SJCRH30 (cell line): Measurements from ENCODE around the gene SLC13A3. TPM values are rescaled to one million over a fixed set of nuclear protein-coding genes. Genes with fewer than 3 reads are reported as not detected.

Experiments used
- DNase-seq, 2 experiments: peaks; one replicate each; pipeline ENCODE4 v3.0.0-alpha.2; 2015 to 2020
- H3K27ac ChIP-seq: fragments of 250-450 bp; sonication (Bioruptor Pico); 2 replicates; pipeline ENCODE4 v1.5.1; 2020; ENCODE audit warnings: mild to moderate bottlenecking, moderate library complexity
- H3K27me3 ChIP-seq: fragments of 250-450 bp; sonication (Bioruptor Pico); 2 replicates; pipeline ENCODE4 v1.5.1; 2020; ENCODE audit warnings: mild to moderate bottlenecking, moderate library complexity
- H3K36me3 ChIP-seq: fragments of 250-450 bp; sonication (Bioruptor Pico); 2 replicates; pipeline ENCODE4 v1.5.1; 2020; ENCODE audit warnings: mild to moderate bottlenecking, moderate library complexity
- H3K4me1 ChIP-seq: fragments of 250-450 bp; sonication (Bioruptor Pico); 2 replicates; pipeline ENCODE4 v1.5.1; 2020; ENCODE audit warnings: mild to moderate bottlenecking, moderate library complexity
- H3K4me3 ChIP-seq: fragments of 250-450 bp; sonication (Bioruptor Pico); 2 replicates; pipeline ENCODE4 v1.5.1; 2020; ENCODE audit warnings: mild to moderate bottlenecking, moderate library complexity
- H3K9me3 ChIP-seq: fragments of 250-450 bp; sonication (Bioruptor Pico); replicated peaks from 2 replicates; pipeline ENCODE4 v1.5.1; 2020; ENCODE audit warnings: mild to moderate bottlenecking, moderate library complexity
- total RNA-seq: library from RNA; depleted of rRNA; stranded (reverse); fragments of >200 nt; shearing (Covaris generic); gene quantifications from 2 replicates; pipeline ENCODE4 v1.2.3, GENCODE V29; 2014

Gene SLC13A3
- total RNA-seq, 1 experiment from 2014 or later: not detected

DNA sequence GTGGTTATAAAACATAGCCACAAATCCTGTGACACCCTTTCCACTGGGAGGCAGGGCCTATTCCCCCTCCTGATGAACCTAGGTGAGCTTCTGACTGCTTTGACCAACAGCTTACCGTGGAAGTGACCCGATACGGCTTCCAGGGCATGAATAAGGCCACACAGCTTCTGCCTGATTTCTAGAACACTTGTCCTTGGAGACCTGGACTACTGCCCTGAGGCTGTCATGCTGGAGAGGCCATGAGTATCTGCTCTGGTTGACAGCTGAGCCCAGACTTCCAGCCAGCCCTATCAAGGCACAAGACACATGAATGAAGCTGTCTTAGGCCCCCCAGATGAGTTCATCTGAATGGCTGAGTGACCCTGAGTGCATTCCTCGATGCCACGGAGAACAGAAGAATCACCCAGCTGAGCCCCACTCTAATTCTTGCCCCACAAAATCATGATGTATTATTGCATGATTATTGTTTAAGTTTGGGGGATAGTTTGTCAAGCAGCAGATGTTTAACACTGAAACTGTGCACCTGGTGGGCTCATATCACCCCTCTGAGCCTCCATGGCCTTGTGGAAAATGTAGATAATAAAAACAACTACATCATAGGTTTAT, 21.4 kb upstream of the SLC13A3 start:
- no peaks in the 10 kb centered on the region for H3K4me1 ChIP-seq

DNA sequence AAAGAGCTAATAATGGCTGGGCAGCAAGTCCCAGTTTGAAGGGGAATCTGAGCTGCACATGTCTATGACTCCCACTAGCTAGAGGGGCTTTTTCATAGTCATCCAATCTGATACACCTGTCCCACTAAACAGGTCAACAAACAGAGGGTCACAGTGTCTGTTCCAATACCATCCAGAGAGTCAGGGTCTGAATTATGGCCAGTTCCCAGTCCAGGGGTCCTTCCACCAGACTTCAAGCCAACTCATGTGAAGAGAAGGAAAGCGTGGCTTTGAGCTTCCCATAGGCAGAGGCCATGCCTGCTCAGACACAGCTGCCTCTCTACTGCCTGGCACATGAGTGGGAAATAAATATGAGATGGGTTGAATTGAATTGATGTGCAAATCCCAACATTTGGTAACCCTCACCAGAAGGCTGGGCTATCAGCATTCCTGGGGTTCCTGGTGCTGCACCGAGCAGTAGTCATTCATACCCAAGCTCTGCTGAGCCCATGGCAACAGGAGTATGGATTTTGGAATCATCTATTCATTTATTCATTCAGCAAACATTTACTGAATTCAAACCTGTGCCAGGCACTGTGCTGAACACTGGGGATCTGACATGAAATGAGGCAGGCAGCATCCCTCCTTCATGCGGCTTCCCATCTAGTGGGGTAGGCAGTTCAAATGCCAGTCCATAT, 20.7 kb upstream of the SLC13A3 start:
- H3K4me3 ChIP-seq: no peak overlapping the region
- H3K27ac ChIP-seq: no peak overlapping the region
- H3K27me3 ChIP-seq: no peaks in the 10 kb centered on the region
- no peak for DNase-seq
- no peaks in the 10 kb centered on the region; the same call in 1 of the 2 replicates for H3K9me3 ChIP-seq
- H3K36me3 ChIP-seq: no peaks in the 10 kb centered on the region
- no peaks in the 10 kb centered on the region for H3K4me1 ChIP-seq

More for the DNA sequence above, 21.4 kb upstream of the SLC13A3 start:
- no peak for DNase-seq
- Histone ChIP-seq H3K9me3 (no peaks in the 10 kb centered on the region; the same call in 1 of the 2 replicates), H3K4me3 (no peak overlapping the region), H3K27me3 (no peaks in the 10 kb centered on the region), H3K27ac (no peak overlapping the region), H3K36me3 (no peaks in the 10 kb centered on the region)

DNA sequence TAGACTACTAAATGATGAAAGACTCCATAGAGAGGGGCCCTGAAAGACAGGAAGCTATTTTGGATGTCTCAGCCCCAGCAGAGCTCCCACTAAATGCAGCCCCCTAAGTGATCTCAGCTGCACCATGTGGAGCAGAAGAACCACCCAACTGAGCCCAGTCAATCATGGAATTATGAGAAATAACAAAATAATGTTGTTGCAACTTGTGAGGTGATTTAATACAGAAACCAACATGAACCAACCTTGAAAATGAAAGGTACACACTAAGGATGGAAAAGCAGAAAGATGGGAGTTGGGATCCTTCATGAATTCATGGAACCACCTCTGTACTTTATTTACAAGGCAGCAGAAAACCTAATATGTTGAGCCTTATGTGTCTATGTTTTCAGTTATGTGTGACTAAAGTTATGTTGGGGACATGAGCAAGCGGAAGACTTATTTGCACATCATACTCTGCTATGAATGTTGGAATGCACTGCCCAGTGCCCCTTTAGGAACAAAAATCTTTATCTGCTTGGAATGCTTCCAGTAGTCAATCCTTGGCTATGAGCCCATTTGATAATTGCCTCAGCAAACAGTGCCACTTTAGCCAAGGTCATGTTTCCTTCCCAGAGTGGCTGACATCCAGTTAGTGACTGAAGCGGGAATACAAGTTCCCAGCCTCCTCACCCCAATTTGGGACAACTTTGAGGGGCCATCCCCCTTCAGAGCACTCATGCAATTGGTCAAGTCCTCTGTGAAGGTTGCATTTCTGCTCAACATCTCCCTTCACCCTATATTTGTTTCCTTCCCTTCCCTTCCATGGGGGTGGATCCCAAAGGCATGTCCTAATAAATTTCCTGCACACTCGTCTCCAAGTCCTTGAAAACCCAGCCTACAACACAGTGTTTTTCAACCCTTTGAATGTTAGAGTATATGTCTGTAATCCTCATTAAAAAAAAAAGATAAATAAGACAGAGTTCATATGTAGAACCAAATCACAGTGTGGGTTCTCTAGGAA, 19.6 kb upstream of the SLC13A3 start:
- no peak overlapping the region for H3K4me3 ChIP-seq
- no peaks in the 10 kb centered on the region for H3K36me3 ChIP-seq
- no peak for DNase-seq
- H3K27me3 ChIP-seq: no peaks in the 10 kb centered on the region
- H3K9me3 ChIP-seq: no peaks in the 10 kb centered on the region; the same call in 1 of the 2 replicates
- no peaks in the 10 kb centered on the region for H3K4me1 ChIP-seq
- no peak overlapping the region for H3K27ac ChIP-seq

DNA sequence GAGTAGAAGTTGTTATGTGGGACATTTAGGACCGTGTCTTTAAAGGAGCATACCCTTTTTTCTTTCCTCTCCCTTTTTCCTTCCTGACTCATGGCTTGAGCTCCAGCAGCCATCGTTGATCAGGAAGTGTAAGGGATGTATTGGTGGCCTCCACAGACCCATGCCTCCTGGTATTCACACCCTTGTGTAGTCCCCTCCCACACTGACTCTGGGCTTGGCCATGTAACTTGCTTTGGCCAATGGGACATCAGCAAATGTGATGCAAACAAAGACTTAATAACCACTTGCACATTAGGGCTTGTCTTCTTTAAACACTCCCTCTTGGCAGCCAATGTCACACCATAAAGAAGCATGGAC, 18.9 kb upstream of the SLC13A3 start:
- no peaks in the 10 kb centered on the region for H3K4me1 ChIP-seq
- no peaks in the 10 kb centered on the region; the same call in 1 of the 2 replicates for H3K9me3 ChIP-seq
- no peak for DNase-seq
- no peak overlapping the region for H3K4me3 ChIP-seq
- no peaks in the 10 kb centered on the region for H3K36me3 ChIP-seq
- H3K27ac ChIP-seq: no peak overlapping the region
- H3K27me3 ChIP-seq: no peaks in the 10 kb centered on the region

DNA sequence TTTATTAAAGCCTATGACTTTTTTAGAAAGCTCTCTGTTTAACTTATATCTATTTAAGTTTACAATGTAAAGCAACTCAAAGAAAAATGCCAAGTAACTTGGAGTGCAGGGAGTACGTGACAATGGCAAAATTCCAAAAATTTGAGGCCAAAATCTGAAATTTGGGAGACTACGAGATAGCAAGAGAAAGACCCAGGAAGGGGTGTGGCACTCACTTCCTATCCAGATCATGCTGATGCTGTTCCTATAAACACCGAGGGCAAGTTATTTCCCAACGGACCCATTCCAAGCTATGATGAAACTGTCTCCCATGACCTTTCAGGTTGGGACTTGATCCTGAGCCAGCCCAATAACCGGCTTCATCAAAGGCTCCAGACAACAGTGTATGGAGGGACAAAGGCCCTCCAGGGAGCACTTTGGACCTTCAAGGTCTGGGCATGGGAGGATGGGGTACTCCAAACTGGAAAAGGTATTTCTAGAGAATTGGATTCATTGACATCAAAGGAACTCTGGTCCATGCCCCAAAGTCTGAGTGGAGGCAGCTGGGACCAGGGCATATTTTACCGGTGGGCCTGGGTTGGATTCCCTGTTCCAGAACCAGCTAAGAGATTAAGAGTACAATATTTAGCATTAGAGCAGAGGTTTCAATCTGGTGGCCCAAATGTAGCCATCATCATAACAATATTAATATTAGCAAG, 15.7 kb upstream of the SLC13A3 start:
- Histone ChIP-seq H3K4me3 (no peak overlapping the region), H3K4me1 (no peaks in the 10 kb centered on the region), H3K27ac (no peak overlapping the region), H3K27me3 (no peaks in the 10 kb centered on the region), H3K9me3 (no peaks in the 10 kb centered on the region; the same call in 1 of the 2 replicates), H3K36me3 (no peaks in the 10 kb centered on the region)
- DNase-seq: no peak

DNA sequence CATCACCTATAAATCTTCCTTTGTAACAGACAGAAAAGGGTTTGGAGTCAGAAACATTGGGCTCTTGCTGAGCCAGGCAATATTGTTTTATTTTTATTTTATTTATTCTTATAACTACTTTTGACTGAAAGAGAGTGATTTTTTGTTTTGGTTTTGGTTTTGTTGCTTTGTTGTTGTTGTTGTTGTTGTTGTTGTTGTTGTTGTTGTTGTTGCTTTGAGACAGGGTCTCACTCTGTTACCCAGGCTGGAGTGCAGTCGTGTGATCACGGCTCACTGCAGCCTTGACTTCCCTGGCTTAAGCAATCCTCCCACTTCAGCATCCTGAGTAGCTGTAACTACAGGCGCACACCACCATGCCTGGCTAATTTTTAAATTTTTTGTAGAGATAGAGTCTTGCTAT, 15.0 kb upstream of the SLC13A3 start:
- no peak for DNase-seq

DNA sequence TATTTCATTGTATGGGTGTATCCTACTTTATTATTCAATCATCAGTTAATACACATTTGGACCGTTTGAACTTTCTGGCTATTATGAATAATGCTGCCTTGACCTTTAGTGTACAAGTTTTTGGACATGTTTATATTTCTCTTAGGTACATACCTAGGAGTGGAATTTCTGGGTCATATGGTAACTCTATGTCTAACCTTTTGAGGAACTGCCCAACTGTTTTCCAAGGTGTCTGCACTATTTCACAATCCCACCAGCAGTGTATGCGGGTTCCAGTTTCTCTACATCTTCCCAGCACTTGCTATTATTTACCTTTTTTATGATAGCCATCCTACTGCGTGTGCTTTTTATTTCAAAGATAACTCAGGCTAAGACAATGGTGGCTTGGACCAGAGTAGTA, 14.3 kb upstream of the SLC13A3 start:
- Histone ChIP-seq H3K4me1 (no peaks in the 10 kb centered on the region), H3K4me3 (no peak overlapping the region), H3K9me3 (no peaks in the 10 kb centered on the region), H3K27me3 (no peaks in the 10 kb centered on the region), H3K36me3 (no peaks in the 10 kb centered on the region), H3K27ac (no peak overlapping the region)
- DNase-seq: no peak

More for the DNA sequence above, 15.0 kb upstream of the SLC13A3 start:
- H3K36me3 ChIP-seq: no peaks in the 10 kb centered on the region
- H3K27ac ChIP-seq: no peak overlapping the region
- no peaks in the 10 kb centered on the region for H3K27me3 ChIP-seq
- H3K4me3 ChIP-seq: no peak overlapping the region
- no peaks in the 10 kb centered on the region; the same call in 1 of the 2 replicates for H3K9me3 ChIP-seq
- no peaks in the 10 kb centered on the region for H3K4me1 ChIP-seq

DNA sequence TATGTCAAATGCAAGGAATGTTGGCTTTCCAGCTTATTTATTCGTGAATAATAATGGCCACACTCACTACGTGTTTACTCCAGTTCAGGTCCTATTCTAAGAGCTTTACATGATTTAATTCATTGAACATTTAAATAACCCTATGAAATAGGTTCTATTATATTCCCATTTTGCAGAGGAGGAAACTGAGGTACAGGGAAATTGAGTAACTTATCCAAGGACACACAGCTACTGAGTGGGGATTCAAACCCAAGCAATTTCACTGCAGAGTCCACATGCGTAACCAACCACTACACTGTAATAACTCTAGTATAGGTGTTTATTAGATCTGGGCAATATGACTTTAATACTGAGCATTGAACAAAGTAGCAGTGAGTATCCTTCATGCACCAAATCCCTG, 12.3 kb upstream of the SLC13A3 start:
- Histone ChIP-seq H3K4me3 (no peak overlapping the region), H3K27me3 (no peaks in the 10 kb centered on the region), H3K9me3 (peaks cover 3% of the 10 kb centered on the region; the same call in 1 of the 2 replicates), H3K36me3 (no peaks in the 10 kb centered on the region), H3K27ac (no peak overlapping the region), H3K4me1 (no peaks in the 10 kb centered on the region)
- no peak for DNase-seq

DNA sequence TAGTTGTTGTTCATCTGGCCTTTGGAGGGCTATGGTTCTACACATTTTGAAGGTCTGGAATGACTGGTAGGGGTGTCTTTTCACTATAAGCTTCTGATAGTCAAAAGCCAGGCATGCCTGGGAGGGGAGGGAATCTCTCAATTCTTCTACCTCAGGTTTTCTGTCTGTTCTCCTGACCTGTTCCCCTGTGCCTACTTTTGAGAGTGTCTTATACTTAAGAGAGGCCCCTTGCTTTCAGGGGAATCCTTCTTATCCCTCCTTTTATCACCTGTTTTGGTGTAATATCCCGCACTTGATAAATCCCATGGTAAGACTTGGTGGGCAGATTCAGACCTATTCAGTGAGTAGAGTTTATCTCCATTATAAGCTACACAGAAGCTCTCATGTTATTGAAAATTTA, 10.4 kb upstream of the SLC13A3 start:
- Histone ChIP-seq H3K4me3 (no peak overlapping the region), H3K36me3 (no peaks in the 10 kb centered on the region), H3K27ac (no peak overlapping the region), H3K4me1 (no peaks in the 10 kb centered on the region), H3K27me3 (no peaks in the 10 kb centered on the region), H3K9me3 (peaks cover 3% of the 10 kb centered on the region; the same call in 1 of the 2 replicates)
- no peak for DNase-seq

DNA sequence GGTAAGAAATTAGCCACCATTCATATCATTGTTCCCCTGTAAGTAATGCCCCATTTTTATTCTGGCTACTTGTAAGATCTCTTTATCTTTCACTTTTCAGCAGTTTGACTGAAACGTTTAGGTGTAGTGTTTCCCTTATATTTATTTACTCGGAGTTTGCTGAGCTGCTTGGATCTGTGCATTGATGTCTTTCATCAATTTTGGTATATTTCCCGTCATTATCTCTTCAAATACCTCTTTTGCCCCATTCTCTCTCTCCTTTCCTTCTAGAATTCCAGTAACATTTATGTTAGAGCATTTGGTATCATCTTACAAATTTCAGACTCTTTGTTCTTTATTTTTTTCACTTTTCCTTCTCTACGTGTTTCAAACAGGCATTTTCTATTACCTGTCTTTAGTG, 9.2 kb upstream of the SLC13A3 start:
- Histone ChIP-seq H3K27me3 (no peaks in the 10 kb centered on the region), H3K4me3 (no peak overlapping the region)

DNA sequence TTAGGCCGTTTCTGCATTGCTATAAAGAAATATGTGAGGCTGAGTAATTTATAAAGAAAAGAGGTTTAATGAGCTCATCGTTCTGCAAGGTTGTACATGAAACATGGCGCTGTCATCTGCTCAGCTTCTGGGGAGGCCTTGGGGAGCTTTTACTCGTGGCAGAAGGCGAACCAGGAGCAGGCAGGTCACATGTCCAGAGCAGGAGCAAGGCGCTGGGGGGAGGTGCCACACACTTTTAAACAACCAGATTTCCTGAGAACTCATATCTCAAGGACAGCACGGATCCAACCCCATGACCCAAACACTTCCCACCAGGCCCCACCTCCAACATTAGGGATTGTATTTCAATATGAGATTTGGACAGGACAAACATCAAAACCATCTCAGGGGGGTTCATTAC, 6.4 kb upstream of the SLC13A3 start:
- Histone ChIP-seq H3K36me3 (no peaks in the 10 kb centered on the region), H3K4me1 (no peaks in the 10 kb centered on the region), H3K4me3 (no peak overlapping the region), H3K27ac (no peak overlapping the region), H3K9me3 (peaks cover 3% of the 10 kb centered on the region; the same call in 1 of the 2 replicates), H3K27me3 (no peaks in the 10 kb centered on the region)
- no peak for DNase-seq

More for the DNA sequence above, 9.2 kb upstream of the SLC13A3 start:
- no peak for DNase-seq
- Histone ChIP-seq H3K4me1 (no peaks in the 10 kb centered on the region), H3K36me3 (no peaks in the 10 kb centered on the region), H3K9me3 (peaks cover 3% of the 10 kb centered on the region; the same call in 1 of the 2 replicates), H3K27ac (no peak overlapping the region)

DNA sequence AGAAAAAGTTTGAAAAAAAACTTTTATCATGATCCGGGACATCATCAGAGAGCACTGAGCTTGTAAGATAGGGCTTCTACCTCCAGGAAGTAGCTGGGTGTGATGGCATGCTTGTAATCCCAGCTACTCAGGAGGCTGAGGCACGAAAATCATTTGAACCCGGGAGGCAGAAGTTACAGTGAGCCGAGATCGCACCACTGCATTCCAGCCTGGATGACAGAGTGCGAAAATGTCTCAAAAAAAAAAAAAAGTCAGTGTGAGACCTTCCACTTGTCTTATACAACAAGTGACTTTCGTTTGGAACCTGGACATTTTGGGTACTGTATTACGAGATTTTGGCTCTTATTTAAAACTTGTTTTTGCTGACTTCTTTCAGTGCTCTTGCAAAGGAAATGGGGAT, 5.9 kb upstream of the SLC13A3 start:
- Histone ChIP-seq H3K4me1 (no peaks in the 10 kb centered on the region), H3K4me3 (no peak overlapping the region), H3K36me3 (no peaks in the 10 kb centered on the region), H3K27me3 (no peaks in the 10 kb centered on the region), H3K9me3 (peaks cover 3% of the 10 kb centered on the region; the same call in 1 of the 2 replicates), H3K27ac (no peak overlapping the region)
- no peak for DNase-seq

DNA sequence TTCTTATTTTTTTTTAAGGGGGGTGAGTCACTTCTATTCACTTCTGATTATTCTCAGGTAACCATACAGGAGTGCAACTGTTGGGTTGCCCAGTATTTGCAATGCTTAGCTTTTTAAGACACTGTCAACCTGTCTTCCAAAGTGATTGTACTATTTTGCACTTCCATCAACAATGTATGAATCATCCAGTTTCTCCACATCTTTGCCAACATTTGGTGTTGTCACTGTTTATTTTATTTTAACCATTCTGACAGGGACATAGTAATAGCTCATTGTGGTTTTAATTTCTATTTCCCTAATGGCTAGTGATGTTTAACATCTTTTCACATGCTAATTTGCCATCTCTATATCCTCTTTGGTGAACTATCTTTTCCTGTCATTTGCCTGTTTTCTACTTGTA, 1.4 kb upstream of the SLC13A3 start:
- no peak for DNase-seq
- no peak overlapping the region for H3K4me3 ChIP-seq

DNA sequence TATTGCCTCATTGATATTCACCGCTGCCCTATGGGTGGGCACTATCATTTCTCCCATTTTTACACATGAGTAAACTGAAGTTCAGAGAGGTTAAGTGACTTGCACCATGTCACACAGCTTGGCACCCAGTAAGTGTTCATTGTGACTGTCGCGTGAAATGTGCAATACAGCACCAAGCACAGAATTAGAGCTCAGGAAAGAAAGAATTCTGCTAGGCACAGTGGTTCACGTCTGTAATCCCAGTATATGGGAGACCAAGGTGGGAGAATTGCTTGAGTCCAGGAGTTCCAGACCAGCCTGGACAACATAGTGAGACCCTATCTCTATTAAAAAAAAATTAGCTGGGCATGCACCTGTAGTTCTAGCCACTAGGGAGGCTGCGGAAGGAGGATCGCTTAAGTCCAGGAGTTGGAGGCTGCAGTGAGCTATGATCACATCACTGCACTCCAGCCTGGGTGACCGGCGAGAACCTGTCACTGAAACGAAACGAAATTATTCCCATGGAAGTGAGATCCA, 626 bp downstream of the SLC13A3 start:
- Histone ChIP-seq H3K36me3 (no peaks in the 10 kb centered on the region), H3K27ac (no peak overlapping the region), H3K27me3 (no peaks in the 10 kb centered on the region), H3K4me1 (no peaks in the 10 kb centered on the region; the same call in 1 of the 2 replicates), H3K4me3 (no peak overlapping the region), H3K9me3 (no peaks in the 10 kb centered on the region)
- no peak for DNase-seq

More for the DNA sequence above, 1.4 kb upstream of the SLC13A3 start:
- Histone ChIP-seq H3K9me3 (no peaks in the 10 kb centered on the region), H3K36me3 (no peaks in the 10 kb centered on the region), H3K27me3 (no peaks in the 10 kb centered on the region), H3K27ac (no peak overlapping the region), H3K4me1 (no peaks in the 10 kb centered on the region; the same call in 1 of the 2 replicates)
